HepG2 (cell line): ENCODE data around the gene CD4.

Source experiments
- BCLAF1 ChIP-seq: fragments of 450-650 bp; IDR thresholded peaks from 2 replicates; pipeline ENCODE4 v1.6.1; 2017; ENCODE audit warnings: mild to moderate bottlenecking
- GABPA ChIP-seq, 2 experiments: IDR thresholded peaks; 2 replicates each; pipeline ENCODE4 v1.6.1; 2011 to 2016; ENCODE audit warnings: low read depth in 2 of 2, low read length in 1 of 2, missing biosample characterization in 1 of 2, missing genetic modification characterization in 1 of 2
- PHF8 ChIP-seq: sonication (generic); formaldehyde crosslinking; IDR thresholded peaks from 2 replicates; pipeline ENCODE4 v1.5.0; 2020; ENCODE audit warnings: missing genetic modification reagents
- TCF7L2 ChIP-seq: IDR thresholded peaks from 2 replicates; pipeline ENCODE4 v1.6.1; 2011; ENCODE audit warnings: mild to moderate bottlenecking, low read depth, low read length, moderate library complexity
- ZFYVE20 ChIP-seq: sonication (generic); formaldehyde crosslinking; IDR thresholded peaks from 2 replicates; pipeline ENCODE4 v1.8.0; 2023; ENCODE audit warnings: low read depth, mild to moderate bottlenecking, moderate library complexity, missing genetic modification reagents, borderline replicate concordance

- TF ChIP-seq ZFYVE20 = no peak
- TF ChIP-seq BCLAF1 = no peak
- no peak for TF ChIP-seq GABPA (IDR thresholded peaks at IDR 0.05; ENCODE audit: low read depth, low read length)
- no peak for TF ChIP-seq GABPA (CRISPR knock-in tag; IDR thresholded peaks at IDR 0.05; ENCODE audit: low read depth)
- no peak for TF ChIP-seq PHF8 (CRISPR knock-in tag)
- TF ChIP-seq TCF7L2 = no peak
Measured at GRCh38 chr12:6853626-6854025, 64.3 kb downstream of the CD4 start.
